Neural progenitor cell (in vitro differentiated cells): ENCODE data around the gene GRIN3B. TPM values are rescaled to one million over a fixed set of nuclear protein-coding genes. Genes with fewer than 3 reads are reported as not detected.

ENCODE experiments used
- DNase-seq: peaks from one replicate; pipeline ENCODE4 v3.0.0-alpha.2; 2016; ENCODE audit warnings: low spot score
- H2AFZ ChIP-seq: fragments of 200-600 bp; sonication (generic); replicated peaks from 2 replicates; pipeline ENCODE4 v1.6.1; 2016; ENCODE audit warnings: antibody characterized with exemption
- H3F3A ChIP-seq: fragments of 200-600 bp; sonication (generic); 2 replicates; pipeline ENCODE4 v1.6.1; 2016; ENCODE audit warnings: antibody characterized with exemption, low read depth
- H3K27ac ChIP-seq: fragments of 200-600 bp; sonication (generic); 2 replicates; pipeline ENCODE4 v1.5.1; 2016; ENCODE audit warnings: mild to moderate bottlenecking
- H3K27me3 ChIP-seq: fragments of 200-600 bp; sonication (generic); 2 replicates; pipeline ENCODE4 v1.6.1; 2016; ENCODE audit warnings: mild to moderate bottlenecking, moderate library complexity
- H3K36me3 ChIP-seq: fragments of 200-600 bp; sonication (generic); 2 replicates; pipeline ENCODE4 v1.5.1; 2016
- H3K4me1 ChIP-seq: fragments of 200-600 bp; sonication (generic); 2 replicates; pipeline ENCODE4 v1.6.1; 2016; ENCODE audit warnings: mixed run types
- H3K4me2 ChIP-seq: fragments of 200-600 bp; sonication (generic); 2 replicates; pipeline ENCODE4 v1.6.1; 2016
- H3K4me3 ChIP-seq: fragments of 200-600 bp; sonication (generic); 2 replicates; pipeline ENCODE4 v1.5.1; 2016
- H3K79me2 ChIP-seq: fragments of 200-600 bp; sonication (generic); 2 replicates; pipeline ENCODE4 v1.6.1; 2016; ENCODE audit warnings: low read depth
- H3K9ac ChIP-seq: fragments of 200-600 bp; sonication (generic); 2 replicates; pipeline ENCODE4 v1.6.1; 2016
- H3K9me3 ChIP-seq: fragments of 200-600 bp; sonication (generic); 2 replicates; pipeline ENCODE4 v1.5.1; 2016; ENCODE audit warnings: low read depth
- H4K20me1 ChIP-seq: fragments of 200-600 bp; sonication (generic); 2 replicates; pipeline ENCODE4 v1.6.1; 2016; ENCODE audit warnings: low read depth
- H3K27ac Mint-ChIP-seq: 3 replicates; pipeline ENCODE4 v1.8.0; 2021; ENCODE audit warnings: mixed read lengths
- H3K27me3 Mint-ChIP-seq: 2 replicates; pipeline ENCODE4 v1.8.0; 2022; ENCODE audit warnings: low read depth, mild to moderate bottlenecking, inconsistent platforms, moderate library complexity, mixed read lengths; ENCODE audit not compliant: insufficient read depth
- H3K36me3 Mint-ChIP-seq: 3 replicates; pipeline ENCODE4 v1.8.0; 2021; ENCODE audit warnings: mixed read lengths
- H3K4me1 Mint-ChIP-seq: 3 replicates; pipeline ENCODE4 v1.8.0; 2021; ENCODE audit warnings: mixed read lengths
- H3K4me3 Mint-ChIP-seq: 3 replicates; pipeline ENCODE4 v1.8.0; 2021; ENCODE audit warnings: mild to moderate bottlenecking, moderate library complexity, mixed read lengths
- H3K9me3 Mint-ChIP-seq: 3 replicates; pipeline ENCODE4 v1.8.0; 2020; ENCODE audit warnings: mixed read lengths
- EZH2 ChIP-seq: fragments of 200-600 bp; sonication (generic); IDR thresholded peaks from 2 replicates; pipeline ENCODE4 v1.6.1; 2017; ENCODE audit warnings: antibody characterized with exemption, mild to moderate bottlenecking, moderate library complexity
- EZH2phosphoT487 ChIP-seq: fragments of 200-600 bp; sonication (generic); IDR thresholded peaks from 2 replicates; pipeline ENCODE4 v1.6.1; 2017; ENCODE audit warnings: antibody characterized with exemption
- total RNA-seq: library from RNA; depleted of rRNA; stranded (reverse); fragments of >200 nt; gene quantifications from 2 replicates; pipeline ENCODE4 v1.2.3, GENCODE V29; 2015; ENCODE audit warnings: low replicate concordance
- TF ChIP-seq, protein P1 (sequence below): fragments of 200-600 bp; sonication (generic); IDR thresholded peaks from 2 replicates; pipeline ENCODE4 v1.5.1; 2017; ENCODE audit warnings: antibody characterized with exemption, mild to moderate bottlenecking

The GRIN3B gene
- total RNA-seq, 1 donor from 2014 or later, result 5.9 TPM

DNA sequence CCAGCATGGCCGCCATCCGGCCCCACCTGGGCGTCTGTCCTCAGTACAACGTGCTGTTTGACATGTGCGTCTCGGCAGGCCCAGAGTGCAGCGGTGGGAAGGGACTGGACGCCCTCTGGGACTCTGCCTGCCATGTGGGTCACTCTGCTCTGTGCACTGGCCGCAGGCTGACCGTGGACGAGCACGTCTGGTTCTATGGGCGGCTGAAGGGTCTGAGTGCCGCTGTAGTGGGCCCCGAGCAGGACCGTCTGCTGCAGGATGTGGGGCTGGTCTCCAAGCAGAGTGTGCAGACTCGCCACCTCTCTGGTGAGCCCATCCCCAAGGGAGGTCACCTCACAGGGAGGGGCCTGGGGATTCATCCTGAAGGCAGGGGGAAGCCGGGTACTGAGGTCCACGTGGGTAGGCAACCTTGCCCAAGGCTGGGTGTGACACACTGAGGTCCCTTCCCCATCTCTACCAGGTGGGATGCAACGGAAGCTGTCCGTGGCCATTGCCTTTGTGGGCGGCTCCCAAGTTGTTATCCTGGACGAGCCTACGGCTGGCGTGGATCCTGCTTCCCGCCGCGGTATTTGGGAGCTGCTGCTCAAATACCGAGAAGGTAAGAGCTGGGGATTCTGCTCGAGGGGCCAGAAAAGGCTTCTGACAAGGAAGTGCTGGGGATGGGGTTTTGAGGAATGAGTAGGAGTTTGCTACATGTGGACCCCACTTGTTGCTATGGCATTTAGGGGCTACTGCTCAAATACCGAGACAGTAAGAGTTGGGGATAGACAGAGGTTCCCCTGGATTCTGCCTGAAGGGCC is 51.0 kb downstream of the GRIN3B start:
- H3K4me3 ChIP-seq, result no peak overlapping the region
- no peaks in the 10 kb centered on the region for H3K36me3 ChIP-seq
- no peak overlapping the region for H2AFZ ChIP-seq
- Mint-ChIP-seq H3K9me3 (no peaks in the 10 kb centered on the region), H3K36me3 (no peaks in the 10 kb centered on the region), H3K27ac (peak overlapping the region; percentile 74), H3K4me1 (peaks cover 10% of the 10 kb centered on the region), H3K27me3 (peaks cover 10% of the 10 kb centered on the region), H3K4me3 (peak overlapping the region; percentile 46)
- no peaks in the 10 kb centered on the region for H3K4me1 ChIP-seq
- DNase-seq, result no peak
- peak overlapping the region; percentile 53 for H3K27ac ChIP-seq
- no peak for TF ChIP-seq EZH2
- TF ChIP-seq, protein P1, sequence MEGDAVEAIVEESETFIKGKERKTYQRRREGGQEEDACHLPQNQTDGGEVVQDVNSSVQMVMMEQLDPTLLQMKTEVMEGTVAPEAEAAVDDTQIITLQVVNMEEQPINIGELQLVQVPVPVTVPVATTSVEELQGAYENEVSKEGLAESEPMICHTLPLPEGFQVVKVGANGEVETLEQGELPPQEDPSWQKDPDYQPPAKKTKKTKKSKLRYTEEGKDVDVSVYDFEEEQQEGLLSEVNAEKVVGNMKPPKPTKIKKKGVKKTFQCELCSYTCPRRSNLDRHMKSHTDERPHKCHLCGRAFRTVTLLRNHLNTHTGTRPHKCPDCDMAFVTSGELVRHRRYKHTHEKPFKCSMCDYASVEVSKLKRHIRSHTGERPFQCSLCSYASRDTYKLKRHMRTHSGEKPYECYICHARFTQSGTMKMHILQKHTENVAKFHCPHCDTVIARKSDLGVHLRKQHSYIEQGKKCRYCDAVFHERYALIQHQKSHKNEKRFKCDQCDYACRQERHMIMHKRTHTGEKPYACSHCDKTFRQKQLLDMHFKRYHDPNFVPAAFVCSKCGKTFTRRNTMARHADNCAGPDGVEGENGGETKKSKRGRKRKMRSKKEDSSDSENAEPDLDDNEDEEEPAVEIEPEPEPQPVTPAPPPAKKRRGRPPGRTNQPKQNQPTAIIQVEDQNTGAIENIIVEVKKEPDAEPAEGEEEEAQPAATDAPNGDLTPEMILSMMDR, result no peak
- TF ChIP-seq EZH2phosphoT487, result no peak
- no peaks in the 10 kb centered on the region for H3K79me2 ChIP-seq
- no peaks in the 10 kb centered on the region for H3K27me3 ChIP-seq
- H3K9me3 ChIP-seq, result no peaks in the 10 kb centered on the region
- H4K20me1 ChIP-seq, result no peaks in the 10 kb centered on the region
- H3F3A ChIP-seq, result peaks cover 8% of the 10 kb centered on the region
- H3K9ac ChIP-seq, result no peak overlapping the region
- no peak overlapping the region for H3K4me2 ChIP-seq

DNA sequence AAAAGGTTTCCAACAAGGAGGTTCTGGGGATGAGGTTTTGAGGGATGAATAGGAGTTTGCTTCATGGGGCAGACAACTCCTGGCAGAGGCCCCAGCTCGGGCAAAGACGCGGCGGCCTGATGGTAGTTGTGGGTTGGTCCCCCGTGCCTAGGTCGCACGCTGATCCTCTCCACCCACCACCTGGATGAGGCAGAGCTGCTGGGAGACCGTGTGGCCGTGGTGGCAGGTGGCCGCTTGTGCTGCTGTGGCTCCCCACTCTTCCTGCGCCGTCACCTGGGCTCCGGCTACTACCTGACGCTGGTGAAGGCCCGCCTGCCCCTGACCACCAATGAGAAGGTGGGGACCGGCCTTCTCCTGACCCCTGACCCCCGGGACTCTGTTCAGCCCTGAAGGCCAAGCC is 51.6 kb downstream of the GRIN3B start:
- Mint-ChIP-seq H3K4me3 (peak overlapping the region; percentile 46), H3K27ac (peak overlapping the region; percentile 74), H3K27me3 (peaks cover 10% of the 10 kb centered on the region), H3K9me3 (no peaks in the 10 kb centered on the region), H3K4me1 (peaks cover 10% of the 10 kb centered on the region), H3K36me3 (peaks cover 2% of the 10 kb centered on the region)
- Histone ChIP-seq H3K27ac (no peak overlapping the region), H3K79me2 (no peaks in the 10 kb centered on the region), H3K4me3 (no peak overlapping the region), H3K9me3 (no peaks in the 10 kb centered on the region), H3K27me3 (no peaks in the 10 kb centered on the region), H3K9ac (no peak overlapping the region), H3K36me3 (no peaks in the 10 kb centered on the region), H4K20me1 (no peaks in the 10 kb centered on the region), H3F3A (peaks cover 8% of the 10 kb centered on the region), H3K4me2 (no peak overlapping the region), H2AFZ (no peak overlapping the region), H3K4me1 (no peaks in the 10 kb centered on the region)
- no peak for DNase-seq
- no peak for TF ChIP-seq EZH2phosphoT487
- TF ChIP-seq EZH2, result no peak
- TF ChIP-seq, protein P1, result no peak

DNA sequence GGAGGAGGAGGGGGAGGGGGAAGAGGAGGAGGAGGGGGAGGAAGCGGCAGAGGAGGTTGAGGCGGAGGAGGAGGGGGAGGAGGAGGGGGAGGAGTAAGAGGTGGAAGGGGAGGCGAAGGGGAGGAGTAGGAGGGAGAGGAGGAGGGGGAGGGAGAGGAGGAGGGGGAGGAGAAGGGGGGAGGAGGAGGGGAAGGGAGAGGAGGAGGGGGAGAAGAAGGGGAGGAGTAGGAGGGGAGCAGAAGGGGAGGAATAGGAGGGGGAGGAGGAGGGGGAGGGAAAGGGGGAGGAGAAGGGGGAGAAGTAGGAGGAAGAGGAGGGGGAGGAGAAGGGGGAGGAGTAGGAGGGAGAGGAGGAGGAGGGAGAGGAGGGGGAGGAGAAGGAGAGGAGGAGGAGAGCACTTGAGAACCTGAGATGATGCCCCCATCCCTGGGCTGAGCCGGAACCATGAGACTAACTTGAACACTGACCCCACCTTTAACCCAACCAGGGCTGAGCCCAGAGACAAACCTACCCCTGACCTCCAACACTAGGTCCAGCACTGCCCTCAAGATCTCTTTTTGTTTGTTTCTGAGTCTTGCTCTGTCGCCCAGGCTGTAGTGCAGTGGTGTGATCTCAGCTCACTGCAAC is 52.2 kb downstream of the GRIN3B start:
- H3K36me3 ChIP-seq, result no peaks in the 10 kb centered on the region
- Mint-ChIP-seq H3K4me1 (peaks cover 10% of the 10 kb centered on the region), H3K9me3 (no peaks in the 10 kb centered on the region), H3K4me3 (no peak overlapping the region), H3K27ac (no peak overlapping the region), H3K36me3 (peaks cover 2% of the 10 kb centered on the region), H3K27me3 (peaks cover 11% of the 10 kb centered on the region)
- no peaks in the 10 kb centered on the region for H3K9me3 ChIP-seq
- H3K79me2 ChIP-seq, result no peaks in the 10 kb centered on the region
- H3K27me3 ChIP-seq, result no peaks in the 10 kb centered on the region
- peaks cover 8% of the 10 kb centered on the region for H3F3A ChIP-seq
- no peak overlapping the region for H3K27ac ChIP-seq
- no peak overlapping the region for H3K9ac ChIP-seq
- DNase-seq, result no peak
- no peak overlapping the region for H3K4me2 ChIP-seq
- H4K20me1 ChIP-seq, result no peaks in the 10 kb centered on the region
- H3K4me3 ChIP-seq, result no peak overlapping the region
- H3K4me1 ChIP-seq, result no peaks in the 10 kb centered on the region
- H2AFZ ChIP-seq, result no peak overlapping the region
- TF ChIP-seq, protein P1, result no peak
- TF ChIP-seq EZH2phosphoT487 (no peak), EZH2 (no peak)
